Measurements from ENCODE around the gene ZNF691.

GRCh38 chr1:42820813-42821212, 25.6 kb upstream of the ZNF691 start:
- TF ChIP-seq CTCF (IDR thresholded peaks at IDR 0.05) (no peak), NRF1 (IDR thresholded peaks at IDR 0.05; ENCODE audit: low read depth, low read length) (no peak), TAF1 (IDR thresholded peaks at IDR 0.05; ENCODE audit: borderline replicate concordance, low read depth, low read length) (no peak), USF2 (IDR thresholded peaks at IDR 0.05; ENCODE audit: borderline replicate concordance, low read depth, low read length) (no peak), USF1 (IDR thresholded peaks at IDR 0.05; ENCODE audit: borderline replicate concordance, low read depth) (no peak), RFX5 (IDR thresholded peaks at IDR 0.05; ENCODE audit: low read length) (no peak), RXRA (IDR thresholded peaks at IDR 0.05; ENCODE audit: borderline replicate concordance, low read depth) (no peak), SMC3 (IDR thresholded peaks at IDR 0.05; ENCODE audit: low read depth, low read length) (no peak)
